Measurements from ENCODE around the gene PITRM1. TPM values are rescaled to one million over a fixed set of nuclear protein-coding genes. Genes with fewer than 3 reads are reported as not detected.

The PITRM1 gene
- polyA plus RNA-seq, 1 donor from 2014 or later = 62.2 TPM

DNA sequence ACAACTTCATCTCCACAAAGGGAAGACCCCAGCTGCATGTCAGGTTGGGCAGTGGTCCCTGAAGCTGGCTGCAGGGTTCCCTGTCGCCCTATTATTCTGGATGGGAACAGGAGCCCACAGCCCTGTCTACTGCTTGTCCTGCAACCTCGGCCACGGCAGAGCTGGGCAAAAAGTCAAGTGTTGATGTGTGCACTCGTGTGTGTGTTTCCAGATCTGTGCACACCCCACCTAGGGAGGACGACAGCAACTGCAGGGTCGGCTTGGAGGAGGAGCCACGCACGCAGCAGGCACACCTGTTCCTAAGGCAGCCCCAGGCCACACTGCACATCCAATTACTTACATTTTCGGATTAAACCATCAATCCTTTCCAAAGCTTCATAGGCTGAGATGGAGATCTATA, 23.6 kb downstream of the PITRM1 start:
- Histone ChIP-seq H3K9ac (ENCODE audit: low read length) (no peak overlapping the region), H3F3A (ENCODE audit: insufficient read depth, low read length, poor library complexity, severe bottlenecking) (no peaks in the 10 kb centered on the region), H3K9me2 (ENCODE audit: insufficient read depth, low read length) (no peaks in the 10 kb centered on the region), H3K79me2 (replicated peaks; ENCODE audit: insufficient read depth, low read length) (no peaks in the 10 kb centered on the region), H3K36me3 (ENCODE audit: insufficient read depth, low read length) (no peaks in the 10 kb centered on the region), H3K4me3 (ENCODE audit: low read length) (no peak overlapping the region), H4K20me1 (ENCODE audit: insufficient read depth) (no peaks in the 10 kb centered on the region), H3K4me2 (ENCODE audit: low read length) (no peak overlapping the region), H3K27ac (ENCODE audit: low read length) (no peak overlapping the region), H2AFZ (ENCODE audit: low read depth, low read length) (no peak overlapping the region), H3K9me3 (ENCODE audit: low read length) (no peaks in the 10 kb centered on the region), H3K27me3 (ENCODE audit: insufficient read depth, low read depth, low read length) (no peaks in the 10 kb centered on the region)
- no peak for TF ChIP-seq EZH2 (IDR thresholded peaks at IDR 0.05; ENCODE audit: borderline replicate concordance, insufficient read depth, low read length, poor library complexity, severe bottlenecking)
- no peak for TF ChIP-seq POLR2AphosphoS5 (IDR thresholded peaks at IDR 0.05)
- TF ChIP-seq MXI1 (conservative IDR thresholded peaks at IDR 0.05; ENCODE audit: poor library complexity, severe bottlenecking) = no peak
- no peak for TF ChIP-seq CTCF (IDR thresholded peaks at IDR 0.05; ENCODE audit: poor library complexity, severe bottlenecking)
- no peak for TF ChIP-seq EP300 (conservative IDR thresholded peaks at IDR 0.05; ENCODE audit: poor library complexity, severe bottlenecking)
- TF ChIP-seq TAF1 (IDR thresholded peaks at IDR 0.05; ENCODE audit: low read depth) = no peak
- no peak for TF ChIP-seq SMC3 (conservative IDR thresholded peaks at IDR 0.05; ENCODE audit: poor library complexity)
- TF ChIP-seq RAD21 (conservative IDR thresholded peaks at IDR 0.05) = no peak
- no peak for TF ChIP-seq REST (IDR thresholded peaks at IDR 0.05; ENCODE audit: borderline replicate concordance)

GRCh38 chr10:3148041-3148440, 24.5 kb downstream of the PITRM1 start:
- H3K9ac ChIP-seq (ENCODE audit: low read length) = no peak overlapping the region
- no peaks in the 10 kb centered on the region for H3K9me3 ChIP-seq (ENCODE audit: low read length)
- H3F3A ChIP-seq (ENCODE audit: insufficient read depth, low read length, poor library complexity, severe bottlenecking) = no peaks in the 10 kb centered on the region
- no peak overlapping the region for H3K4me2 ChIP-seq (ENCODE audit: low read length)
- H3K27me3 ChIP-seq (ENCODE audit: insufficient read depth, low read depth, low read length) = no peaks in the 10 kb centered on the region
- no peaks in the 10 kb centered on the region for H3K36me3 ChIP-seq (ENCODE audit: insufficient read depth, low read length)
- H3K9me2 ChIP-seq (ENCODE audit: insufficient read depth, low read length) = no peaks in the 10 kb centered on the region
- H3K27ac ChIP-seq (ENCODE audit: low read length) = no peak overlapping the region
- no peak overlapping the region for H3K4me3 ChIP-seq (ENCODE audit: low read length)
- TF ChIP-seq CTCF (IDR thresholded peaks at IDR 0.05; ENCODE audit: poor library complexity, severe bottlenecking) = no peak
- no peak for TF ChIP-seq RAD21 (conservative IDR thresholded peaks at IDR 0.05)
- no peak for TF ChIP-seq TAF1 (IDR thresholded peaks at IDR 0.05; ENCODE audit: low read depth)
- no peak for TF ChIP-seq REST (IDR thresholded peaks at IDR 0.05; ENCODE audit: borderline replicate concordance)
- TF ChIP-seq SMC3 (conservative IDR thresholded peaks at IDR 0.05; ENCODE audit: poor library complexity) = no peak
- TF ChIP-seq MXI1 (conservative IDR thresholded peaks at IDR 0.05; ENCODE audit: poor library complexity, severe bottlenecking) = no peak
- no peak for TF ChIP-seq EZH2 (IDR thresholded peaks at IDR 0.05; ENCODE audit: borderline replicate concordance, insufficient read depth, low read length, poor library complexity, severe bottlenecking)
- no peak for TF ChIP-seq EP300 (conservative IDR thresholded peaks at IDR 0.05; ENCODE audit: poor library complexity, severe bottlenecking)
- no peak for TF ChIP-seq POLR2AphosphoS5 (IDR thresholded peaks at IDR 0.05)
- H3K79me2 ChIP-seq (replicated peaks; ENCODE audit: insufficient read depth, low read length) = no peaks in the 10 kb centered on the region
- no peaks in the 10 kb centered on the region for H4K20me1 ChIP-seq (ENCODE audit: insufficient read depth)
- H2AFZ ChIP-seq (ENCODE audit: low read depth, low read length) = no peak overlapping the region

All from neural cell (in vitro differentiated cells).